Kidney (tissue), 14 donors: ENCODE results near the gene SPEG. TPM values are rescaled to one million over a fixed set of nuclear protein-coding genes. Genes with fewer than 3 reads are reported as not detected.

Experiments
- DNase-seq, 5 donors: peaks; one replicate each; pipeline ENCODE4 v3.0.0-alpha.2; 2013 to 2020
- FAIRE-seq: peaks from 2 replicates; lab custom pipeline; 2012; peaks lifted over from hg19 to GRCh38; lab: Jason Lieb, UNC
- H3K27ac ChIP-seq, 2 donors: one replicate each; pipeline ENCODE4 v1.7.0; 2013; ENCODE audit warnings: low read depth in 2 of 2, low read length in 2 of 2, inconsistent platforms in 1 of 2
- H3K27me3 ChIP-seq: one replicate; pipeline ENCODE4 v1.7.1; 2013; ENCODE audit warnings: low read length, inconsistent platforms; ENCODE audit not compliant: control insufficient read depth, insufficient read depth
- H3K36me3 ChIP-seq, 3 donors: one replicate each; pipeline versions ENCODE4 v1.7.0 to v1.7.1; 2013; ENCODE audit warnings: low read length in 3 of 3, control low read depth in 1 of 3, inconsistent platforms in 1 of 3; ENCODE audit not compliant: insufficient read depth in 3 of 3, control insufficient read depth in 2 of 3
- H3K4me1 ChIP-seq, 3 donors: one replicate each; pipeline versions ENCODE4 v1.7.0 to v1.7.1; 2013; ENCODE audit warnings: low read length in 3 of 3, inconsistent platforms in 1 of 3, low read depth in 1 of 3; ENCODE audit not compliant: control insufficient read depth in 2 of 3, insufficient read depth in 2 of 3
- H3K4me3 ChIP-seq, 3 donors: one replicate each; pipeline versions ENCODE4 v1.7.0 to v1.8.1; 2013; ENCODE audit warnings: low read length in 3 of 3, control low read depth in 1 of 3, inconsistent platforms in 1 of 3
- H3K9ac ChIP-seq, 3 donors: one replicate each; pipeline versions ENCODE4 v1.7.0 to v1.7.1; 2013; ENCODE audit warnings: low read length in 3 of 3, control low read depth in 1 of 3, inconsistent platforms in 1 of 3
- H3K9me3 ChIP-seq, 3 donors: one replicate each; pipeline versions ENCODE4 v1.7.0 to v1.7.1; 2013; ENCODE audit warnings: low read length in 3 of 3, control low read depth in 1 of 3, inconsistent platforms in 1 of 3; ENCODE audit not compliant: control insufficient read depth in 2 of 3, insufficient read depth in 1 of 3
- CTCF ChIP-seq: IDR thresholded peaks from 3 replicates; pipeline ENCODE4 v1.5.1; 2012; ENCODE audit warnings: mild to moderate bottlenecking, moderate library complexity, borderline replicate concordance; ENCODE audit not compliant: insufficient read depth; ENCODE audit errors: extremely low read depth
- intact Hi-C: fragments of 100-400 bp; cut with DNase I; formaldehyde crosslinking; loops from one replicate; pipeline ENCODE4 v1.11.1; 2022
- polyA plus RNA-seq: library from polyadenylated mRNA; stranded (reverse); fragments of 350-450 nt; fragmentation: Illumina TruSeq; extraction: RNeasy Lipid Tissue Mini Kit (QIAGEN cat#74804); gene quantifications from one replicate; pipeline ENCODE4 v1.2.3, GENCODE V29; 2014; ENCODE audit warnings: low read depth, low replicate concordance; ENCODE audit not compliant: insufficient read depth
- total RNA-seq: library from RNA; stranded (reverse); fragmentation: NEBNext Ultra II Directional; extraction: Animal tissue kit (Norgen Biotek cat#: 25700); gene quantifications from one replicate; pipeline ENCODE4 v1.2.1, GENCODE V29; 2021
- donor health status: control.
- donor health status: control.
- donor health status: control.
- donor health status: control.
- donor health status: control.
- donor health status: DM: yes; HTN: yes; CAD: no.
- donor health status: Normal renal cell carcinoma (clear cell type).

SPEG gene
- total and polyA plus RNA-seq, 2 donors from 2014 or later, result 13.1 to 26.6 TPM

- H3K36me3 ChIP-seq, result no peaks in the 10 kb centered on the region
- no peaks in the 10 kb centered on the region for H3K9me3 ChIP-seq
- intact Hi-C loops, result no loop called here
- H3K27me3 ChIP-seq, result no peaks in the 10 kb centered on the region
- no peaks in the 10 kb centered on the region for H3K4me1 ChIP-seq
- H3K27ac ChIP-seq, result no peak overlapping the region
- H3K9ac ChIP-seq, result no peak overlapping the region
- TF ChIP-seq CTCF, result no peak
- H3K4me3 ChIP-seq, result no peak overlapping the region
- FAIRE-seq (no peak), DNase-seq (peak in 1 of 5 donors; percentile 20)
Measured at GRCh38 chr2:219457784-219458369, 23.2 kb downstream of the SPEG start.

- FAIRE-seq, result no peak
- intact Hi-C loops, result no loop called here
- Histone ChIP-seq H3K4me1 (no peaks in the 10 kb centered on the region), H3K9ac (no peak overlapping the region), H3K4me3 (no peak overlapping the region), H3K9me3 (no peaks in the 10 kb centered on the region), H3K27ac (no peak overlapping the region), H3K36me3 (no peaks in the 10 kb centered on the region), H3K27me3 (no peaks in the 10 kb centered on the region)
- no peak for TF ChIP-seq CTCF
- DNase-seq, result peak in 1 of 5 donors; percentile 63
Measured at GRCh38 chr2:219458996-219459395, 24.4 kb downstream of the SPEG start.

- H3K9ac ChIP-seq, result no peak overlapping the region
- no peaks in the 10 kb centered on the region for H3K36me3 ChIP-seq
- FAIRE-seq (no peak), DNase-seq (peak; percentile 48 to 80 (median 69))
- no peaks in the 10 kb centered on the region for H3K4me1 ChIP-seq
- intact Hi-C loops, result no loop called here
- H3K27me3 ChIP-seq, result no peaks in the 10 kb centered on the region
- no peaks in the 10 kb centered on the region for H3K9me3 ChIP-seq
- peak overlapping the region in 1 of 2 donors; percentile 22 for H3K27ac ChIP-seq
- TF ChIP-seq CTCF, result peak; percentile 72
- H3K4me3 ChIP-seq, result no peak overlapping the region
Measured at GRCh38 chr2:219459460-219460311, 25.0 kb downstream of the SPEG start.
